AG10803 (cell line): ENCODE data around the gene DIP2C.
A peak's percentile ranks its signal among the peaks of the same experiment; 100 is the strongest.

Experiments
- DNase-seq: peaks from one replicate; pipeline ENCODE4 v3.0.0; 2010; ENCODE audit warnings: low read depth
- H3K4me3 ChIP-seq: 2 replicates; pipeline ENCODE4 v1.5.1; 2011; ENCODE audit warnings: mild to moderate bottlenecking, low read length, control low read depth
- TF ChIP-seq, protein P1 (sequence below): conservative IDR thresholded peaks from 2 replicates; pipeline ENCODE4 v1.5.1; 2011; ENCODE audit warnings: mild to moderate bottlenecking, low read length, control low read depth, inconsistent platforms

Gene DIP2C

DNA sequence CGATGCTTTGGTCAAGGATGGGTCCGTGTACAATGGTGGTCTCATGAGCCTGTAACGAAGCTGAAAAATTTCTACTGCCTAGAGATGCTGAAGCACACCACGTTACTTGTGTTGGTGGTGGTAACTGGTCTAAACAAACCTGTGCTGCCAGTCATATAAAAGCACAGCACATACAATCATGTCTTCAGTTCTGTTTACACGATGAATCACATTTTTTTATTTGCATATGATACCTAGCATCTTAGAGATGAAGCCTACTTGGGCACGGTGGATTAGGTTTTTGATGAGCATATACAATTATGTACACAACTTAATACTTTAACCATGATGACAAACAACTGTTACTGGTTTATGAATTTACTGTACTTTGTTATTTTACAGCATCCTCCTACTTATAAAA, 353.2 kb downstream of the DIP2C start:
- DNase-seq, result no peak
- TF ChIP-seq, protein P1, sequence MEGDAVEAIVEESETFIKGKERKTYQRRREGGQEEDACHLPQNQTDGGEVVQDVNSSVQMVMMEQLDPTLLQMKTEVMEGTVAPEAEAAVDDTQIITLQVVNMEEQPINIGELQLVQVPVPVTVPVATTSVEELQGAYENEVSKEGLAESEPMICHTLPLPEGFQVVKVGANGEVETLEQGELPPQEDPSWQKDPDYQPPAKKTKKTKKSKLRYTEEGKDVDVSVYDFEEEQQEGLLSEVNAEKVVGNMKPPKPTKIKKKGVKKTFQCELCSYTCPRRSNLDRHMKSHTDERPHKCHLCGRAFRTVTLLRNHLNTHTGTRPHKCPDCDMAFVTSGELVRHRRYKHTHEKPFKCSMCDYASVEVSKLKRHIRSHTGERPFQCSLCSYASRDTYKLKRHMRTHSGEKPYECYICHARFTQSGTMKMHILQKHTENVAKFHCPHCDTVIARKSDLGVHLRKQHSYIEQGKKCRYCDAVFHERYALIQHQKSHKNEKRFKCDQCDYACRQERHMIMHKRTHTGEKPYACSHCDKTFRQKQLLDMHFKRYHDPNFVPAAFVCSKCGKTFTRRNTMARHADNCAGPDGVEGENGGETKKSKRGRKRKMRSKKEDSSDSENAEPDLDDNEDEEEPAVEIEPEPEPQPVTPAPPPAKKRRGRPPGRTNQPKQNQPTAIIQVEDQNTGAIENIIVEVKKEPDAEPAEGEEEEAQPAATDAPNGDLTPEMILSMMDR, result no peak
- no peak overlapping the region for H3K4me3 ChIP-seq

- H3K4me3 ChIP-seq, result no peak overlapping the region
- DNase-seq, result no peak
- TF ChIP-seq, protein P1, result no peak
These were observed 354.2 kb downstream of the DIP2C start for GRCh38 chr10:335151-335800.

GRCh38 chr10:331186-331585, 358.3 kb downstream of the DIP2C start:
- H3K4me3 ChIP-seq, result no peak overlapping the region
- no peak for DNase-seq
- TF ChIP-seq, protein P1, result no peak

DNA sequence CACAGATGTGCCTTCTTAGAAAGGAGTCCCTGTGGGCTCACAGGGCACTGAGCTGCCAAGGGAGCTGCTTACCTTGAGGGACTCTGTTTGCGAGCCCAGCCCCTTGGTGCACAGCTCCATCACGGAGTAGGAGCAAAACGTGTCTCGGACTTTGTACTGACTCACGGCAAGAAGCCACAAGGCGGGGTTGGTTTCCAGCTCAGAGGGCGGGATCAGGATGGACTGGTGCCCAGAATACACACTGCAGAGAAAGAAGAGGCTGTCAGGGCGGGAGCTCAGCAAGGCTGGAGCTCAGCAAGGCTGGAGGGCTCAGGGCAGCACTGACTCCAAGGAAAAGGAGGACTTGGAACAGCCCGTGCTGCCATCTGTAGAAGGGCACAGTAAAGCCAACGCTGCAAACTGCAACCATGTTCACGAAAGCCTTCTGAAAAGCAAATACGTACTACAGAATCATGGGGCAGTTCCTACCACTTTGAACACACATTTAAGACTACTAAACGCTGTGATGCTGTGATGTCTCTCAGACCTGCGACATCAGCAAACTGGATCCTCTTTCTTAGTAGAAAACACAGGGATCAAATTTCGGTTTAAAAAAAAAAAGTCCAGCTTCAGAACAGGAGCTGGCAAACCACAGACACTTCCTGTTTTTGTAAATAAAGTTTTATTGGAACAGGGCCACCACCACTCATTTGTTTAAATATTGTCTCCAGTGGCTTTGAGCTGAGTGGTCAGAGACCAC, 359.9 kb downstream of the DIP2C start:
- peak; percentile 93 for DNase-seq
- H3K4me3 ChIP-seq, result peak overlapping the region; percentile 50
- TF ChIP-seq, protein P1, result peak; percentile 33

- TF ChIP-seq, protein P1, result no peak
- no peak overlapping the region for H3K4me3 ChIP-seq
- DNase-seq, result no peak
These were observed 361.3 kb downstream of the DIP2C start for GRCh38 chr10:327889-328852.

DNA sequence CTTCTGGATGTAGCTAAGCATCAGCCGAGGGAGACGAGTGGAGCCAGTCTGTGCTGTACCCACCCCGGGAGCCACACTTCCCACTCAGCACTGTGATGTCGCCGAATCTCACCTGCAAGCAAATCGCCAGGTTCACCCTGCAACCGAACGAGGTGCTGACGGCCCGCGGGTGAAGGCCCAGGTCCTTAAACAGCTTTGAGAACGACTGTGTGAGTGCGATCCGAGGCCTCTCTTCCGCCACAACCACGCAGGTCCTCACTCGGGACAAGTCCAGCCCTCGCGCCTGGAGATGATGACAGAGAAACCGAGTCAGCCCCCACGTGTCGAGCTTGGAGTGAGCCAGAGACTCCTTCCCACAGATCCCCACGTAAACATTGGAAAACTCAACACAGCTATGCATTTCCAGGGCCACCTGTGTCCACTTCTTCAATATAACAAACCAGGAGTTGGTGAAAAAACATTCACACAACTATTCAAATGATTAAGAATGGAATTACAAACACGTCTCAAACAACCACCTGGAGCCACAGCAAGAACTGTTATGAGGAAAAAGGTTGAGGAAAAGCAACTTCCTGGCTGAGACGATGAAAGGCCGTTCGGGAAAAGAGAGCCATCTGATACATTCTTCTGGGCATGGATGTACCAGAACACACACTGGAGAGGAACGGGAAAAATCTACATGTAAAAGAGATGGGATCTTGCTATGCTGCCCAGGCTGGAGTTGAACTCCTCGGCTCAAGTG, 362.4 kb downstream of the DIP2C start:
- TF ChIP-seq, protein P1, result no peak
- DNase-seq, result no peak

More for the DNA sequence above, 362.4 kb downstream of the DIP2C start:
- H3K4me3 ChIP-seq, result no peak overlapping the region
